NCI-H2107 treated with DMSO at 0.1 percent for 48 hours (cell line): Measurements from ENCODE around the gene ONECUT3.
"Not testable (repeated sequence)": the region's sequence is repeated elsewhere in the genome, so short reads cannot be mapped to it uniquely, and the experiment has no call there.

Experiments
- DNase-seq: peaks from one replicate; lab custom pipeline; 2025; ENCODE audit not compliant: unreplicated experiment; lab: John Stamatoyannopoulos, UW

Gene ONECUT3

DNA sequence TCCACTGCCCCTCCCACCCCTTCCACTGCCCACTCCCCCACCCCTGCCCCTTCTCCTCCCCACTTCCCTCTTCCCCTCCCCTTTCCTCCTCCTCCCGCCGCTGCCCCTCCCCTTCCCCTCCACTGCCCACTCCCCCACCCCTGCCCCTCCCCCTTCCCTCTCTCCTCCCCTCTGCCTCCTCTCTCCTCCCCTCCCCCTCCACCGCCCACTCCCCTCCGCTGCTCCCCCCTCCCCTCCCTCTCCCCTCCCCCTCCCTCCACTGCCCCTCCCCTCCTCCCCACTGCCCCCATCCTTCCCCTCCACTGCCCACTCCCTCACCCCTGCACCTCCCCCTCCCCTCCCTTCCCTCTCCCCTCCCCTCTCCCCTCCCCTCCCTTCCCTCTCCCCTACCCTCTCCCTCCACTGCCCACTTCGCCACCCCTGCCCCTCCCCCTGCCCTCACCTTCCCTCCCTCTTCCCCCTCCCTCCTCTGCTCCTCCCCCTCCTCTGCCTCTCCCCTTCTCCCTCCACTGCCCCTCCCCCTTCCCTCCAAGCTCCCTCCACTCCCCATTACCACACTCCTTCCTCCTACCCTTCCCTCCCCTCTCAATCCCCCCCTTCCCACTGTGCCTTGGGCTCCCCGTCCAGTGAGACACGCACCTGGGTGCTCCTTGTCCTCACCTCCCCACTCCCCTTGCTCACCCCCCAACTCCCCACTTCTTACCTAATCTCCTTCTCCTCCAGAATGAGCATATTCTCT is 36.9 kb downstream of the ONECUT3 start:
- DNase-seq = no peak

DNA sequence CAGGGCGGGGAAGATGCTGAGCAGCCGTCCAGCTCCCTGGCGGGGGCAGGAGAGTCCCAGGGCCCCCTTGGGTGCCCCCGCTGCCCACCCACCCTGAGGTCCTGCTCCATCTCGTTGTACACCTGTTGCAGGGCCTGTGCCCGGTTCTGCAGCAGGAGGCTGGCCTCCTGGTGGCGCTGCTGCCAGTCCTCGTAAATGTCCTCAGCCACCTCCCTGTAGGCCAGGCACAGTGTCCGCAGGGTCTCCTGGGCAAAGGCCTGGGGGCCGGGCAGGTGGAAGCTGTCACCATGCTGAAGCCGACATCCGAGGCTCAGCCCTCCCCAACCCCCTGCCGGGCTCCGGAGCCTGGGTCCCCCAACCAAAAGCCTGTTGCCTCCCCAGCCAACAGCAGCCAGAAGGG is 38.6 kb downstream of the ONECUT3 start:
- no peak for DNase-seq

DNA sequence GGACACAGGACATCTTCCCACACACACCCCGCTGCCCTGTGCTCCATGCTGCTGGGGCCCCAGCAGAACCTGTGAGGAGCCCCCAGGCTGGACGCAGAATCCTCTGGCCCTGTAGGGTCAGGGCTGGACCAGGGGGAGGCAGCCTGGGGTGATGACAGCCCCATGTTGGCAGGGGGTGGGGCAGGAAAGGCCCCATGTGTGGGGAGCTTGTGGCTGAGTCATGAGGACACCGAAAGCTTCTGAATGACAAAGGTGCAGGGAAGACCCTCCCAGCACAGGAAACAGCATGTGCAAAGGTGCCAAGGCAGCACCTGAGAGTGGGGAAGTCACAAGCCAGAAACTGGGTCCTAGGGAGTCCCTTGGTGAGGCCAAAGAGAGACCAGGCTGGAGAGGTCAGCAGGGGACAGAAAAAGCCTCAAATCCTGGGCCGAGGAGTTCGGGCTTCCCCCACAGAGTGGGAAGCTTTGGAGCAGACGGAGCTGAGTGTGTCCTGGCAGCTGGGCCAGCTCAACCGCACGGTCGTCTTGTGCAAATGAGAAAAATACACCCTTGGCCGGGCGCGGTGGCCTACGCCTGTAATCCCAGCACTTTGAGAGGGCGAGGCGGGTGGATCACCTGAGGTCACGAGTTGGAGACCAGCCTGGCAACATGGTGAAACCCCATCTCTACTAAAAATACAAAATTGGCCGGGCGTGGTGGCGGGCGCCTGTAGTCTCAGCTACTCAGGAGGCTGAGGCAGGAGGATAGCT is 41.3 kb downstream of the ONECUT3 start:
- no peak for DNase-seq

DNA sequence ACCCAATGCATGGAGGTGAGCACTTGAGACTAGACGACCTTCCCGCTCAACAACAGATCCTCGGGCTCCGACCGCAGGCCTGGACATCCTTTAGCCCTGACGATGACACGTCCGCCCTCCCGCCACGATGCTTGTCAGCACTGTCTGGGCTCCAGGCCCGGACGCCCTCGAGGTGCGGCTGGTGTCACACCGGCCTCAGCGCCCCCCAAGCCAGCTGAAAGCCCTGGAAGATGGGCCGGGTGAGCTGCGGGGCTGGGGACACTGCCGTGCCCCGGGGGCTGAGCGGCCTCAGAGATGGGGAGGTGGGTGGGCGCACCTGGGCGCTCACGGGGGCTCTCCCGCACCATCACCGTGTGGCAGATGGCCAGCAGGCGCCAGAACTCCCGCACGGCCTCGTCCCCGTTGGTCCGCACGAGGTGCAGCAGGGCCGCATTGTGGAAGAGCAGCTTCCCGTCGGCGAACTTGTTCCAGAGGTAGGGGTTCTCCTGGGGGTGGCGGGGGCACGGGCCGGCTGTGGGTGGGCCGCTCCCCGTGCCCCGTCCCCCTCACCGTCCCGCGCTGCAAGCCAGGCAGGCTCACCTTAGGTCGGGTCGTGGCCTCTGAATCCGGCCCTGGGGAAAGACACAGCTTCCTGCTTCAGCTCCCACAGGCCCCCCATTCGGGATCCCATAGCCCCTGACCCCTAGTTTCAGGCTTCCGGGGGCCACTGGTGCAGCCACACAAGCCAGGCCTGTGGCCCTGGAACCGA is 43.3 kb downstream of the ONECUT3 start:
- DNase-seq = no peak

GRCh38 chr19:1797313-1797712 is 44.0 kb downstream of the ONECUT3 start:
- DNase-seq = not testable (repeated sequence)

GRCh38 chr19:1799695-1800342 is 46.5 kb downstream of the ONECUT3 start:
- DNase-seq = no peak

- no peak for DNase-seq
These were observed 51.6 kb downstream of the ONECUT3 start for GRCh38 chr19:1804858-1805257.

DNA sequence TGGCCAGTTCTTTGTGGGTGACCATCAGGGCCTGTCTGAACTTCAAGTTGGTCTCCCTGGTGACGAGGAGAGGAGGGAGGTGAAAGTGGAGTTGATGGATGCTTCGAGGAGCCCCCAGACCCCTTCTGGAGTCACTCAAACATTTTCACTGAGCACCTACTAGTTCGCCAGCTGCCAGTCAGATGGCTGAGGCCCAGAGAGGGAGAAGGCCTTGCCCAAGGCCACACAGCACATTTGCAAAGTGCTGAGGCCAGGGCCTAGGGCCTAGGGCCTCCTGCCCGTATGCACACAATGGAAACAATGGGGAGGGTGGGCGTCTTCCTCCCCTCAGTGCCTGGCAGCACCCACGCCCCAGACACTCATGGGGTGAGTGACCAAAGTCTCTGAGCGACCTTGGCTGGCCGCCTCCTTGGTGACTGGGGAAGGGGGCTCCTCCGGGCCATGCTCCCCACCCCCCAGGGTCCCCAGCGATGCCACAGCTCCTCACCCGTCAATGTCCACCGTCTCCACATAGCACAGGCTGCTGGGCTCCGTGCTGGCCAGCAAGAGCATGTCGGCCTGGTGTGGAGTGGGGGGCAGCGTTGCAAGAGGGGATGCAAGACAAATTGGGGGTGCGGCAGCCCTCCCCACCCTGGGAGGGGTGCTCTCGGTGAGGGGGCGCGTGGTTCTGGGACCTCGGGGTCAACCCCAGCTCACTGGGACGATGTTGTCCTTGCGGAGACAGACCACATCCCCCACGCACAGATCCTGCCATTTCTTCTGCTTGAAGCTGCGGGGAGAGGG is 52.3 kb downstream of the ONECUT3 start:
- DNase-seq = no peak

GRCh38 chr19:1806184-1807029 is 53.1 kb downstream of the ONECUT3 start:
- DNase-seq = no peak

GRCh38 chr19:1807030-1807694 is 53.9 kb downstream of the ONECUT3 start:
- no peak for DNase-seq

- DNase-seq = no peak
These were observed 54.5 kb downstream of the ONECUT3 start for GRCh38 chr19:1807695-1808394.

DNA sequence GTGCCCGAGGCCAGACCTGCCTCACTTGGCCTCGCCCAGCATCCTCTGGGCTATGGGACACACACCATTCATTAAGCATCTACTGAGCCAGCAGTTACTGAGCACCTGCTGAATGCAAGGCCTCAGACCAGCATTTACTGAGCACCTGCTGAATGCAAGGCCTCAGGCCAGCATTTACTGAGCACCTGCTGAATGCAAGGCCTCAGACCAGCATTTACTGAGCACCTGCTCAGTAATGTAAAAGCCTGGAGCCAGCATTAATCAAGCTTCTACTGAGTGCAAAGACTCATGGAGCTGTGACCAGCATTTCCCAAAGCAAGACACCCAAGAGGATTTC is 55.1 kb downstream of the ONECUT3 start:
- DNase-seq = no peak

DNA sequence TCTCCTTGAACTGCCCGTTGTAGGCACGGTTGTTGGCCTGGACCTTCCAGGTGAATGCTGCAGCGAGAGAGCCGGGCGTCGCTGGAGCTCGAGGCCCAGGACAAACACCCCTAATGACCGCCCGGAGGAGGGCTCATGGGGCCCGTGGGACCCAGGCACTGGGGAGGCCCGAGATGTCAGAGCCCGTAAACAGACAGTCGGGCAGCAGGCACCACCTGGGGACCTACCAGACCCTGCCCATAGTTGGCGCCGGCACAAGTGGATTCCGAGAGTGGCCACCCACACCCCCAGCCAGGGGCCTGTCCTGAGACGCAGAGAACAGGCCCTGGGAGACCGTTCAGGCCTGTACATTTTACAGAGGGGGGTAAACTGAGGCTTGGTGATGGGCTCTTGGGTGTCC is 56.4 kb downstream of the ONECUT3 start:
- no peak for DNase-seq

DNA sequence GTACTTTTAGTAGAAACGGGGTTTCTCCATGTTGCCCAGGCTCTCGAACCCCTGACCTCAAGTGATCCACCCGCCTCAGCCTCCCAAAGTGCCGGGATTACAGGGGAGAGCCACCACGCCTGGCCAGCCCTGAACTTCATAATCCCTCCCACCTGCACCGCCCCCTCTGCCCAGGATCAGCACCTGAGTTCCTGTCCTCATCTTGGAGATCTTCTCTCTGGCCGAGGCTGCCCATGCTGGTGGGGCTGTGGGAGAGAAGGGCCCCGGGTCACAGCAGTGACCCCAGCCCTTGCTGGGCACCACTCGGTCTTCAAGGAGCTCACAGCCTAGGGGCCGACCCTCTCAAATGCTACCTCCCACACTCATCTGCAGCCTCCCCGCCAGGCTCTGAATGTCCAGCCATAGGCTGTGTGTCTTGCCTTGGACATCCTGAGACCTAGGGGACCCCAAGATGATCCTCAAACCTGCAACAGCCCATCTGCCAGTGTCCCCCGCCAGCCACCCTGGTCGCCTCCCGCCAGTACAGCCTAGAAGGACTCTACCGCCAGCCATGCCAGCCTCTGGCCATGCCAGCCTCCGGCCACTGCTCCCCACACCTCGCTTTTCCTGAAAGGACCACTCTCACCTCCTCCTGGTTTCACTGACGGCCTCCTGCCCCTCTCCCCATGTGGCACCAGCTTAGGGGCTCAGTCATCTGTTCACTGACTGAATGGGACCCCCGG is 57.3 kb downstream of the ONECUT3 start:
- DNase-seq = no peak

DNA sequence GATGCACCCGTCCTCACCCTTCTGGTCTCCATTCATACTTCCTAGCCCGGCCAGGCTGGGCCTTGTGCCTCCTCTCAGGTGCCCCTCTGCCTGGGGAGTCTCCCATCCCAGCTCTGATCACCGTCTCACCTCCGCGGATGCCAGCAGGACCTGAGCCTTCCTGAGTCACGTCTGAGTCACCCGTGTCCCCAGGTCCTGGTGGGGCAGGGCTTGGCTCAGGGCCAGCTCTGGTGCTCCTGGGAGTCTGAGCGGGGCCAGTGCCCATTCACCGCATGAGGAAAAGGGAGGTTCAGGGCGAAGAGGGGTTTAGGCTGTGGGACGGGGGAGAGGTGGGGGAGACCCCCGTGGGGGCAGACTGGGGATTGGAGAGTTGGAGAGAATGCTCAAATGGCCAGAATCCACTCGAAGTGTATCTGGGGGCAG is 58.2 kb downstream of the ONECUT3 start:
- DNase-seq = no peak

DNA sequence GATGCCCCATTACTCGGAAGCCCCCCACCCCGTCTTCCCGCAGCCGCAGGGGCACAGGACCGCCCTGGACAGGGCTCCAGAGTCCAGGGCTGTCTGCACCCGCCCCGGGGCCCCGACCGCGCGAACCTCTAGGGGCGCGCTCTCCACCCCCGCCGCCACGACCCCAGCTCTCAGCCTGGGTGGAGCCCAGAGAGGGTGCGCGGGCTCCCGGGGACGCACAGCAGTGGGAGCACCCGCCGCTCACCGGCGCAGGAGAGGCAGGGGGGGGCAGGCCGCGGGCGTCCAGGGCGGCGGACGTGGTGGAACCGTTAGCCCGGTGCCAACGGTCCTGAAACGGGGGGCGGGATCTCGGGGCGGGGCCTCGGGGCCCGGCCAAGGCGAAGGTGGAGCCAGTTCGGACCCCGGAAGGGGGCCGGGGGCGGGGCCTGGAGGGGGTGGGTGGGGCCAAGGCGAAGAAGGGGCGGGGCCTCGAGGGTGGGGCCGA is 58.7 kb downstream of the ONECUT3 start, which contains the start of gene ATP8B3:
TSS of gene ATP8B3 (minus strand) at position 335 of the 484 bp plus-strand sequence. CDS start 540 bp downstream, outside the sequence.
- no peak for DNase-seq

DNA sequence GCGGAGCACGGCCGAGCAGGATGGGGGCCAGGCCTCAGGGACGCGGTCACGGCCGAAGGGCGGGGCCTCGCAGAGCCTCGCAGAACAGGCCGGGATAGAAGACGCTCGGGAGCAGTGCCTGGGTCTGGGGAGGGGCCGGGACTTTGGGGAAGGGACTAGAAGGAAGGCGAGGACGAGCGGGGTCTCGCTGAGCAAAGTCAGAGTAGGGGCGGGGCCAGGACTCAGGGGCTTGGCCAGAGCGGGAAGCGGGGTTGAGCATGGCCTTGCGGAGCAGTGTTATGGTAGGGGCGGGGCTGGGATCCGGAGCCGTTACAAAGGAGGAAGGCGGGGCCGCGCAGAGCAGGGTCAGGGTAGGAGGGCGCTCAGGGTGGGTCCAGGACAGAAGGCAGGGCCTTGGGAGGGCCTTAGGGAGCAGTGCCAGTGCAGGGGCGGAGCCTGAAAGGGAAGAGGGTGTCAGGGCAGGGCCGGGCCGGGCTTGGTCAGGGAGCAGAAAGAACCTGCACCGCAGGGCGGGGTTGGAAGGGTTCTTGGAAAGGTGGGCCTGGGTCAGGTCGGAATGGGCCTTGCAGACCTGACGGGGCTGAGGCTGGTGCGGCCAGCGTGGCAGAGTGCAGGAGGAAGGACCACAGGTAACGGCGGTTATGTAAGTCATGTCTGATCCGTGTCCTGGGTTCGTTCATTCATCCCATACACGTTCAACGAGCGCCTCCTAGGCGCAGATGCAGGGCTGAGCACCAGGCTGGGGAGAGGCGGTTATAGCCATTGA is 59.3 kb downstream of the ONECUT3 start:
- peak; percentile 33 for DNase-seq
